Activated T-helper 9 cell treated with anti-CD3 and anti-CD28 coated beads, Interleukin-2, amount 50 U/mL, for 16 hours (primary cell): ENCODE results near the gene ERO1B.

Experiments
- DNase-seq: peaks from one replicate; pipeline ENCODE4 v3.0.0-alpha.2; 2020; ENCODE audit warnings: low read depth

Gene ERO1B

DNA sequence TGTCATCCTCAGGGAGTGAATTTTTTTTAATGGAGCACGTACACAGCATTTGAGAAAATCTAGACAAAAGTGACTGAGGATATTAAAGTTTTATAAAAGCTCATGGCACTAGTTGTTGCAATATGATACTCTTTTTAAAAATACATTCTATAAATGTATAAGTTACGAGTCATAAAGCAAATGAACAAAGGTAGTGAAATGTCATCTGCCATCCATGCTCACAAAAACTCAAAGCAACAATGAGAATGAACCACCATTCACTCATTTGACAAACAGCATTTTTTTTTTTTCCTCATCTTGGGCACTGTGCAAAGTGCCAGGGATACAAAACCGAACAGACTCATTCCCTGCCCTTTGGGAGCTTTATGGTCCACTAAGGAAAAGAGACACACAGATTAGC is 100.7 kb downstream of the ERO1B start:
- DNase-seq, result no peak

DNA sequence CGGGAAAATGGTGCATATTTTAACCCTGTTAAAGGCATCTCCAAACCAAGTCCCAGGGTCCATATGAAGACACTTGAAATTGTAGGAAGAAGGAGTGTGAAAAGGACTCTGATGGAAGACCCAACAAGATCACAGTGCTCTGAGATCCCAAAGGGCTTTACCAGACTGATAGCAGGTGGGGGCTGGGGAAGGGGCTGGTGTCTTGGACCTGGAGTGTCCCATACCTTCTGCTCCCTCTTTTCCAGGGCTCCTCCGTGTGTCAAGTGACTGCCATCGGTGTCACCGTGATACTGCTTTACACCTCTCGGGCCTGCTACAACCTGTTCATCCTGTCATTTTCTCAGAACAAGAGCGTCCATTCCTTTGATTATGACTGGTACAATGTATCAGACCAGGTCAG is 102.1 kb downstream of the ERO1B start:
- no peak for DNase-seq

DNA sequence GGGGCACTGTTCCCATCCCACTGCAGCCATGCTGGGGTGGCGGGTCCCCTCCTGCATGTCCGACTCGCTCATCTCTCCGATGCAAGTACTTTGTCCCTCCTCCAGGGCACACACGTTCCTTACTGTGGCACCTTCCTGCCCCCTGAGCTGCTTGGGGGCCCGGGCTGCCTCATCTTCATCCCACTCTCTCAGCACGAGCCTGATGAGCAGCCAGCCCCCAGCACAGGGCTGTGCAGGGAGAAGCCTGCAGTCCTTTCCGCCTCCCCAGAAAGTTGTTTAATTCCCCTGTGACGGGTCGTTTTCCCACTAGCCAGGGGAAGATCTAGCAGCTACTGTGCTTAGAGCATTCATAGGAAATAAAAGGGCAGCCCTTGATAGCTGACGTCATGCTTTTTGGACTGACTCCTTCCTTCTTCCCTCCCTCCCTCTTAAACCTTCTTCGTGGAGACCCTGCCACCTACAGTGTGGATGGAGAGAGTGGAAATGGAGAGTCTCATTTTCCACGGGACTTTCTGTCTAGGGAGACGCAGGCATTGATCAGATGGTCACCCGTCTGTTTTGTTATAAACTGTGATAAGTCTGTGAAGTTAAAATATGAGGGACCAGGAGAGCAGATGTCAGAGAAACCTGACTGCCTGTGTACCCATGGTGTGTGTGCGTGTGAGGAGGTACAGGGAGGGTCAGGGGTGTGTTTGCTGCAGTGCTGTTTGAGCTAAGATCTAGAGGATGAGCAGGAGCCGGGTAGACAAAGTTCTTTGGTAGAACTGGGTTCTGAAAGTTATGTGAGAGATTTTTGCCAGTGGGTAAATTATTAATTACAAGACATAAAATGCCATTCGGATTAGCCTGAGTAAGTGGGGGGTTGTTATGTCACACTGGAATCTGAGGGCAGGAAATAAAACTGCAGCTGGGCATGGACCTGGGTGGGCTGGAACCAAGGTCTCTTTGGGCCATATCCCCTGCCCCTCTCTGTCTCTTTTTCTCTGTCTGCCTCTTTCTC is 105.1 kb downstream of the ERO1B start:
- DNase-seq, result no peak

DNA sequence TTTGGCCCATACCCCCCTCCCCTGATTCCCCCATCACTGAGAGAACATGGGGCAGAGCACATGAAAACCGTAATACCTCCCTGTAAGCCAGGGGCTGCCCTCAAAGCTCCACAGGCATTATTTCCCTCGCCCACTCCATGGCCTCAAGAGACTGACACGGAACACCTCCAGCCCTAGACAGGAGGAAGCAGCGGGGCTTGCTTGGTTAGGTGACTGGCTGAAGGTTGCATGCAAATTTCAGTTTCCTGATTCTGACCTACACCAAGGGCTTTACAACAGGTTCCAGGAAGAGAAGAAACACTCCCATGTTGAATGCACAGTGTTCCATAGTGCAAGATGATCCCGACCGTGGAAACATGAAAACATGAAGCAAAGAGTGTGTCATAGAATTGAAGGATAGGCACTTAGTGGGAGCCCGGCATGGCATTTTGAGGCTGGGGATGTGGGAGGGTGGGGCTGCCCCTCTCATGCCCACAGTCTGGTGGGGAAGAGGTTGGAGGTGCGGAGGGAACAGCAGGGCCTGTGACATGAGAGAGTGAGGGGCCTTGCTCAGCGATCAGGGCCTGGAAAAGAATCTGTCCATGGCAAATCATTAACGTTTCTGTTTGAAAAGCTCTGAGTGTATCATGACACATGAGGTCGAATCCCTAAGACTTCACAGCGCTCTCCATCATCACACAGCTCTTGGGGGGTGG is 106.0 kb downstream of the ERO1B start:
- no peak for DNase-seq

DNA sequence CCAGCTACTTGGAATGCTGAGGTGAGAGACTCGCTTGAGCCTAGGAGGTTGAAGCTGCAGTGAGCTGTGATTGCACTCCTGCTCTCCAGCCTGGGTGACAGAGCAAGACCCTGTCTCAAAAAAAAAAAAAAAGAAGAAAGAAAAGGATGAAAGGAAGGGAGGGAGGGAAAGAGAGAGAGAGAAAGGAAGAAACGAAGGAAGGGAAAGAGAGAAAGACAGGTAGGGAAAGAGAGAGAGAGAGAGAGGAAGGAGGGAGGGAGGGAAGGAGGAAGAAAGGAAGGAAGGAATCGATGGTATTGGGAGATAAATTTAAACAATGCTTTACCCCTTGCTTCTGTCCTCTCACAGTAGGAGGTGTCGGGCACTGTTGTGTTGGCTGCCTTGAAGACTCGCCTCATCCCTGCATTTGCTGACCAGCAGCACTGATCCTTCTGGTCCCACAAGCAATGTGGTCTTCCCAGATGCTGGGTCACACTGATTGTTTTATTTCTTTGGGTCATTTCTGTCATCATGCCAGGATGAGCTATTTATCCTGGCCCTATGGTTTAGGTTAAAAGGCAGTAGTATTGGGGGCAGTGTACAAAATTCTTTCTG is 108.5 kb downstream of the ERO1B start:
- DNase-seq, result no peak

DNA sequence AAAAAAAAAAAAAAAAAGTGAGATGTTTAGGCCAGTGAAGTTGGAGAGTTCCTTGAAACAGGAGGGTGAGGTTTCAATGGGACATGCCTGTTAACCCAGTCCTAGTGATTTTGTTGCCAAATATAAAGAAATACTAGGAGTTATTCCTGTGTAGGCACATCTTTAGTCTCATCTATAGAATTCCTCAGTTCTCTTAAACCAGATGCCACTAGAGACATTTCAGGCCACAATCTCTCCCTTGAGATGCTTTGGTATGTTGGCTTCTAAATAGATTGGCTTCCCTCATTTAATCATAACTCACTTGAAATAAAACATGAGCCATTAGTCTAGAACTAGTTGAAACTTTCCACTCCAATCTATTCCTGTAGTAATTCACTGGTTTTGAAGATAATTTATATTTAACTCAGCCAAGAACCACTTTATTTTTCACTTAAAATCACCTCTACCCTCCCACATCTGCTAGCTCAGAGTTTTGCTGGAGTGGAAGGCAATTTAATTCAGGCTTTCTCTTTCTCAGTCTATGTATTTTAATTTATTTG is 109.6 kb downstream of the ERO1B start:
- no peak for DNase-seq

DNA sequence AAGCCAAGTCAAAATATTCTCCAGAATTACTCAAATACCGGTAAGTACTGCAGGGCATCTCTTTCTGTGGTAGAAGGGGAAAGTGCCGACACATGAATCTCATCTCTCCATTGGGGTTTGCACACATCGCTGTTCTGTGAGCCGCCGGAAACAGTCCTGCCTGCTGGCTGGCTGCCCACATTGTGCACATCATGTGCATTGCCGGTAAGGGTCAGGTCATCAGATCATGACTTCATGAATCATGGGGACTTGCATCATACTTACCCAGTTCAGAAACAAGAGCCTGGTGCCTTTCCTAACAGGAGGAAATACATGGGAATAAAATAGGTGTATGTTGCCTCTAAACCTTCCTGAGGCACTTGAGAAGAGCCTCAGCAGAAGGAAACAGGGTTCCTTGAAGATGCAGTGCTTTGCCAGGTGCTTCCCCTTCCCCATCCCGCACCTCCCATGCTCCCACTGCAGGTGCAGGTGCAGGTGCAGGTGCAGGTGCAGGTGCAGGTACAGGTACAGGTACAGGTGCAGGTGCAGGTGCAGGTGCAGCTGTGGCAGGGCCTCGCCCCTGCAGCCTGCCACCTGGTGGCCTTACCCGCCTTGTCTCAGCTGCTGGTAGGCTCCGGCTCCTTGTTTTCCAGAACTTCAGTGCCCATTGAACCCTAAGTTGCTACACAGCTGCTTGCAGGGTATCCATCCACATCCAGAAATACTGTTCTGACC is 112.9 kb downstream of the ERO1B start:
- no peak for DNase-seq

DNA sequence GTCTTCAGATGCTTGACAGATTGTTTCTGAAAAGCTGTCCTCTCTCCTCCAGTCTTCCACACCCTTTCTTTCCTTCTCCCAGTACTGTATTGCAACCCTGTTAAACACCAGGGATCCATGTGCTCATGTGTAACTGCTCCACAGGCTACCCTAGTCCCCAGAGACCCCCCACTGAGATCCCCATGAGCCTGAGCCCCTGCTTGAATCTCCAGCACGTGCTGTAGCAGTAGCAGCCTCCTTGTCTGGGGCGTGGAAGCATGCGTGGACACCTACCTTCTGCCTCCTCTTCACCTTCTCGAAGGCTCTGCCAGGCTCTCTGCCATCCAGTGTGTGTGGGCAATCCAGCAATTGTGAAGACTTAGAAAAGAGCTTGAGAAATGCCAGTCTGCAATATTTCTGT is 114.2 kb downstream of the ERO1B start:
- no peak for DNase-seq

DNA sequence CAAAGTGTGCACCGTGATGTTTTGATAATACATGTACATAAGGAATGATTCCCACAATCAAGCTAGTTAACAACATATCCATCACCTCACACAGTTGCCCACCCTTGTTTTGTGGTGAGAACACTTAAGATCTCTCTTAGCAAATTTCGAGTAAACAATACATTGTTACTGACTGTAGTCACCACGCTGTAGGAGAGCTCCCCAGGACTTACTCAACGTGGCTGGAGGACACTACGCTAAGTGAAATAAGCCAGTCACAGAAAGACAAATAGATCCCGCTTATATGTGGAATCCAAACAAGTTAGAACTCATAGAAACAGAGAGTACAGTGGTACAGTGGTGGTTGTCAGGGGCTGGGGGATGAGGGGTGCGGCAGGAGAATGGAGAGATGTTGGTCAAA is 114.6 kb downstream of the ERO1B start:
- no peak for DNase-seq

DNA sequence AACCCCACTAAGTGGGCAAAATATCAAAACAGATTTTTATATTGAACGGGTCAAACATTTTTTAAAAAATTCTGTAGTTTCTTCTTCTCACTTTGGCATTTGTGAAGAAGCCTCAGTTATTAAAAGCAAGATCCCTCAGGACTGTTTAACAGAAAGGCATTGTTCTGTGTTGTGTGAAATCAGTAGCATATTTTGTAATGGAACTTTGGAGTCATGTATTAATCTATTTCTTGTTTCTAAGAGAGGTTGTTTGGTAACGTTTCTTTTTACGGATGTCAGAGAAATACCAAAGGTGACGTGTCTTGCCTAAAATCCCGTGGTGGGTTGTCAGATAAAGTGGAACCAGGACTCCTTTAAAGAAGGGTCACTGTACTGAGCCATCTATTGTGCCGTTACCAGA is 115.7 kb downstream of the ERO1B start:
- no peak for DNase-seq
